GM12875 (cell line): ENCODE data around the gene NCCRP1.
"Not testable (repeated sequence)": the region's sequence is repeated elsewhere in the genome, so short reads cannot be mapped to it uniquely, and the experiment has no call there.

Experiments
- H3K4me3 ChIP-seq: one replicate; pipeline ENCODE4 v1.5.1; 2011; ENCODE audit warnings: low read depth, low read length, control low read depth
- TF ChIP-seq, protein P1 (sequence below): IDR thresholded peaks from 2 replicates; pipeline ENCODE4 v1.5.1; 2011; ENCODE audit warnings: low read depth, mild to moderate bottlenecking, control low read depth, inconsistent platforms, low read length, moderate library complexity, borderline replicate concordance; ENCODE audit not compliant: insufficient read depth

The NCCRP1 gene

DNA sequence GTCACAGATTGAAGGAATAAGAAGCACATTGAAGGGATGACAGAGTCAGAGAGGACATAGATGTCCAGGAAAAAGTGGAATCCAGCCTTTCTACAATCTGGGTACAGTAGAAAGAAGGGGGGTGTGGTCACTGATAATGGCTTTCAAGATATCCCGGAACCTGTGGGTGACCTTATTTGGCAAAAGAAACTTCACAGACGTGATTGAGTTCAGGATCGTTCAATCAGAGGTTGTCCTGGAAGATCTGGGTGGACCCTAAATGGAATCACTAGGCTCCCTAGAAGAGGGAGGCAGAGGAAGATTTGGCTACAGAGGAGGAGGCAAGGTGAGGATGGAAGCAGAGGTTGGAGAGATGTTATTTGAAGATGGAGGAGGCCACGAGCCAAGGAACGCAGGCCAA is 20.3 kb downstream of the NCCRP1 start:
- TF ChIP-seq, protein P1, sequence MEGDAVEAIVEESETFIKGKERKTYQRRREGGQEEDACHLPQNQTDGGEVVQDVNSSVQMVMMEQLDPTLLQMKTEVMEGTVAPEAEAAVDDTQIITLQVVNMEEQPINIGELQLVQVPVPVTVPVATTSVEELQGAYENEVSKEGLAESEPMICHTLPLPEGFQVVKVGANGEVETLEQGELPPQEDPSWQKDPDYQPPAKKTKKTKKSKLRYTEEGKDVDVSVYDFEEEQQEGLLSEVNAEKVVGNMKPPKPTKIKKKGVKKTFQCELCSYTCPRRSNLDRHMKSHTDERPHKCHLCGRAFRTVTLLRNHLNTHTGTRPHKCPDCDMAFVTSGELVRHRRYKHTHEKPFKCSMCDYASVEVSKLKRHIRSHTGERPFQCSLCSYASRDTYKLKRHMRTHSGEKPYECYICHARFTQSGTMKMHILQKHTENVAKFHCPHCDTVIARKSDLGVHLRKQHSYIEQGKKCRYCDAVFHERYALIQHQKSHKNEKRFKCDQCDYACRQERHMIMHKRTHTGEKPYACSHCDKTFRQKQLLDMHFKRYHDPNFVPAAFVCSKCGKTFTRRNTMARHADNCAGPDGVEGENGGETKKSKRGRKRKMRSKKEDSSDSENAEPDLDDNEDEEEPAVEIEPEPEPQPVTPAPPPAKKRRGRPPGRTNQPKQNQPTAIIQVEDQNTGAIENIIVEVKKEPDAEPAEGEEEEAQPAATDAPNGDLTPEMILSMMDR: no peak
- no peak overlapping the region for H3K4me3 ChIP-seq

DNA sequence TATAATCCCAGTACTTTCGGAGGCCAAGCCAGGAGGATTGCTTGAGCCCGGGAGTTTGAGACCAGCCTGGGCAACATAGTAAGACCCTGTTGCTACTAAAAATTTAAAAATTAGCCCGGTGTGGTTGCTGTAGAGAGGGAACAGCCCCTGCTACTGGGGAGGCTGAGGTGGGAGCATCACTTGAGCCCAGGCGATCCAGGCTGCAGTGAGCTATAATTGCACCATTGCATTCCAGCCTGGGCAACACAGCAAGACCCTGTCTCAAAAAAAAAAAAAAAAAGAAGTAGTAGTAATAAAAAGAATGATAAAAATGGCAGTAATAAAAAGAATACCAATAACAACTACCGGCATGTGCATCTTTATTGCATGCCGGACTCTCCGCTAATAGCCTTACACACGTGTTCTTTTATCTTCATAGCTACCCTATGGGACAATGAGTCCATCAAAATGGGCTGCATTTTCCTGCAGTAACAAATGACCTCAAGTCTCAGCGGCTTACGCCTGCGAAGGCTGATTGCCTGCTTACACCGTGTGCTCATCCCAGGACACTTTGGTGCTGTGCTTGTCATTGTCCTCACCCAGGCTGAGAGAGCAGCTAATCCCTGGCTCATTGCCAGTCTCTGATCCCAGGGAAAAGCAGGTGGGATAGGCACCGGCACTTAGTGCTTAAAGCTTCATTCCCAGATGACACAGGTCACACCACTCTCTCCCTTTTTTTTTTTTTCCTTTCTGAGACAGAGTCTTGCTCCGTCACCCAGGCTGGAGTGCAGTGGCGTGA is 21.7 kb downstream of the NCCRP1 start:
- H3K4me3 ChIP-seq: no peak overlapping the region
- TF ChIP-seq, protein P1: no peak

DNA sequence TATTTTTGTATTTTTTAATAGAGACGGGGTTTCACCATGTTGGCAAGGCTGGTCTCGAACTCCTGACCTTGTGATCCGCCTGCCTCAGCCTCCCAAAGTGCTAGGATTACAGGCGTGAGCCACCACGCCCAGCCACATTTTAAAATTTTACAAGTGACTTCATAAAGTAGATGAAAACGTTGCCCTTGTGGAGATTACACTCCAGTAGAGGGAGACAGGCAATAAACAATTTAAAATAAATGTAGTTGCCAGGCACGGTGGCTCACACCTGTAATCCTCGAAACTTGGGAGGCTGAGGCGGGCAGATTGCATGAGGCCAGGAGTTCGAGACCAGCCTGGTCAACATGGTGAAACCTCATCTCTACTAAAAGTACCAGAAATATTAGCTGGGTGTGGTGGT is 22.3 kb downstream of the NCCRP1 start:
- H3K4me3 ChIP-seq: not testable (repeated sequence)

DNA sequence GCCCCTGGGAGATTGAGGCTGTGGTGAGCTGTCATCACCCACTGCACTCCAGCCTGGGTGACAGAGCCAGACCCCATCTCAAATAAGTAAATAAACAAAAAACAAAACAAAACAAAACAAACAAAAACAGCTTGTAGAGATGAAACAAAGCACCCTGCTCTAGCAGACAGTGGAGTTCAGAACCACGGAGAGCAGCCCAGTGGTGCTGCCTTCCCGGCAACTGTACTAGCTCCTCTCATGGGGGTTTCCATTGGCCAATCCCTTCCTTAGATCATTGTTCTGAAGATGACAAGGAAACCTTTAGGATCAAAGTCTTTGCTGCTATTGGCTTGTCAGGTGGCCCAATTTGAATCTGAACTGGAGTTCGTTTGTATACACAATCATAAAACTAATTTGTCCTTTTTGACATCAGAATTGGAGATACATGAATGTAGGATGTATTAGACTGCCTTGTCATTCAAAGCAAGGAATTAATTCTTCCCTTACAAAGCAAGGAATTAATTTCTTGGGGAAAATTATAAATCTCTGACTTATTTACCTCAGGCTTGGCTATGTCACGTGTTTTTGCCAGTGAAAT is 27.0 kb downstream of the NCCRP1 start:
- no peak overlapping the region for H3K4me3 ChIP-seq
- TF ChIP-seq, protein P1: no peak

DNA sequence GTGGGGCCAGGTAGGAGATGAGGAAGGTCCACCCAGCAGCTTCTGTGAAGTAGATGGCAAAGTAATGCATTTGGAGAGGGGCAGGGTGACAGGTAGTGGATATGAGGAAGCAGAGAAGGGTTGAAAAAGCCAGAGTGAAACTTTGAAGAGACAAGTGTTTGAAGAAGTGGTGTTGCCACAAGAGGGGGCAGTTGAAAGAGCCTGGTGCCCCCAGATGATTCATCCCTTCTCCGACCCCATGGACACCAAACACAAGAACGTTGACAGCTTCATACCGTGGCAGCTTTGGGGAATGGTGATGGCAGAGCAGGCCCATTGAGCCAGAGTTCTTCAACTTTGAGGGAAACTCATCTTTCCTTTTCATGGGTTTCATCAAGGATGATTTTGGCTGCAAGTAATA is 28.1 kb downstream of the NCCRP1 start:
- H3K4me3 ChIP-seq: no peak overlapping the region
- TF ChIP-seq, protein P1: no peak

DNA sequence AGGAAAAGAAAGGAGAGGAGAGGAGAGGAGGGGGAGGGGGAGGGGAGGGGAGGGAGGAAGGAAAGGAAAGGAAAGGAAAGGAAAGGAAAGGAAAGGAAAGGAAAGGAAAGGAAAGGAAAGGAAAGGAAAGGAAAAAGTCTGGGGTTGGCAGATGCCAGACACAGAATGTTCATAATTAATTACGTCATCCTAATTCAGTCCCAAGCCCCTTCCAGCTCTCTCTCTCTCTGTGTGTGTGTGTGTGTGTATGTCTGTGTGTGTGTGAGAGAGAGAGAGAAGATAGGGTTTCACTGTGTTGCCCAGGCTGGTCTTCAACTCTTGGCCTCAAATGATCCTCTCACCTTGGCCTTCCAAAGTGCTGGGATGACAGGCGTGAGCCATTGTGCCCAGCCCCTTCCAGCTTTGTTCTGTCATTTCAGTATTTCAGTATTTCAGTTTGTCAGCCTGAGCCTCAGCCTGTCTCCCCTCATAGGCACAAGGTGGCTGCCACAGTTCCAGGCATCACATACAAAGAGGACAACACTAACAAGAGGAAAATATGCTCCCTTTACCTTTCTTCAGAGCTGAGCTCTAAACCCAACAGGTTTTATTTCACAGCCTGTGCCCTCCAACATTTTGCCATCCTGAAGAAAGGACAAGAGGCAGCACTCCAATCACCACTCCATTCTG is 33.5 kb downstream of the NCCRP1 start:
- TF ChIP-seq, protein P1: no peak
- H3K4me3 ChIP-seq: no peak overlapping the region

DNA sequence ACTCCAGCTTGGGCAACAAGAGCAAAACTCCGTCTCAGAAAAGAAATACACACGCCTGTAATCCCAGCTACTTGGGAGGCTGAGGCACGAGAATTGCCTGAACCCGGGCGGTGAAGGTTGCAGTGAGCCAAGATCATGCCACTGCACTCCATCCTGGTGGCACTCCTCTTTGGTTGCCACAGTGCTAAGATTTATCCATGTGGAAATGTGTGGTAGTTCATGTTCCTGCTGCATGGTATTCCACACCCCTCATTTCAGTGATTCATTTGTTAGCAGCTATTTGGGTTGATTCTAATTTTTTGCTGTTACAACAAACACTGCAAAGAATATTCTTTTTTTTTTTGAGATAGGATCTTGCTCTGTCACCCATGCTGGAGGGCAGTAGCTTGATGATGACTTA is 35.9 kb downstream of the NCCRP1 start:
- H3K4me3 ChIP-seq: no peak overlapping the region
- TF ChIP-seq, protein P1: no peak
